K562 treated with DMSO at 1 percent for 4 hours (cell line): Measurements from ENCODE around the gene ABHD11. TPM values are rescaled to one million over a fixed set of nuclear protein-coding genes. Genes with fewer than 3 reads are reported as not detected.

Source experiments
- total RNA-seq: library from RNA; unstranded; fragments of 300-600 nt; gene quantifications from 2 replicates; pipeline ENCODE4 v1.2.3, GENCODE V29; 2022; ENCODE audit not compliant: insufficient read depth

ABHD11 gene, protein sequence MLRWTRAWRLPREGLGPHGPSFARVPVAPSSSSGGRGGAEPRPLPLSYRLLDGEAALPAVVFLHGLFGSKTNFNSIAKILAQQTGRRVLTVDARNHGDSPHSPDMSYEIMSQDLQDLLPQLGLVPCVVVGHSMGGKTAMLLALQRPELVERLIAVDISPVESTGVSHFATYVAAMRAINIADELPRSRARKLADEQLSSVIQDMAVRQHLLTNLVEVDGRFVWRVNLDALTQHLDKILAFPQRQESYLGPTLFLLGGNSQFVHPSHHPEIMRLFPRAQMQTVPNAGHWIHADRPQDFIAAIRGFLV
- 9.8 and 11.2 TPM in 2 replicates for total RNA-seq

DNA sequence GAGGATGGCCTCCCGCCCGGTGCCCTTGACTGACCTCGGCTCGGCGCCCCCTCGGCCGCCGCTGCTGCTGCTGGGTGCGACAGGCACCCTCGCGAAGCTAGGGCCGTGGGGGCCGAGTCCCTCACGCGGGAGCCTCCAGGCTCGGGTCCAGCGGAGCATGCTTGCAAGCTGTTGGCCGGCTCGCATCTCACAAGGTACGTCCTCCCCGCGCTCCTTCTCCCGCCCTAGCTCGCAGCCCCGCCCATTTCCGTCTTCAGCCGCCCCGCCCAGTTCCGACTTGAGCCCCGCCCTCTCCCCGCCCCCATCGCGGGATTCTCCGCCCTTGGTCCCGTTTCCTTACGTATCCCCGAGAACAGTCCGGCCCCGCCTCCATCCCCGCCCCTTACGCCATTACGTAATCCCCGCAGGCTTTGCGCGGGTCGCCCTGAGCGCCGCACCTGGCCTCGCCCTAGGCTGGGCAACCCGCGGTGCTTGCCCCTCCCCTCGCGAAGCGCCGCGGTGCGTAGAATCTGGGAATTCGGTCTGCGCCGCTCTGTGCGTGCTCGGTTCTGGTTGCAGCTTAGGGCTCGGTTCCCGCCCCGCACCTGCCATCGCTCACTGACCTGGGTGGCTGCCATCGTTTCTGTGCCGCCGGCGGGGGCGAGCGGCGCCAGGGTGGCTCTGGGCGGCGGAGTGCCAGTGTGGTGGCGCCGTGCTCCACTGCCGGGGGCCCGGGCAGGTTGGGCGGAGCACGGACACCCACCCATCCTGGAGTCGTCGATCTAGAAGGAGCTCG is at the start of gene ABHD11:
ABHD11 (minus strand) TSS at position 191 of the 775 bp plus-strand sequence; CDS start at position 159, 32 bp downstream.

DNA sequence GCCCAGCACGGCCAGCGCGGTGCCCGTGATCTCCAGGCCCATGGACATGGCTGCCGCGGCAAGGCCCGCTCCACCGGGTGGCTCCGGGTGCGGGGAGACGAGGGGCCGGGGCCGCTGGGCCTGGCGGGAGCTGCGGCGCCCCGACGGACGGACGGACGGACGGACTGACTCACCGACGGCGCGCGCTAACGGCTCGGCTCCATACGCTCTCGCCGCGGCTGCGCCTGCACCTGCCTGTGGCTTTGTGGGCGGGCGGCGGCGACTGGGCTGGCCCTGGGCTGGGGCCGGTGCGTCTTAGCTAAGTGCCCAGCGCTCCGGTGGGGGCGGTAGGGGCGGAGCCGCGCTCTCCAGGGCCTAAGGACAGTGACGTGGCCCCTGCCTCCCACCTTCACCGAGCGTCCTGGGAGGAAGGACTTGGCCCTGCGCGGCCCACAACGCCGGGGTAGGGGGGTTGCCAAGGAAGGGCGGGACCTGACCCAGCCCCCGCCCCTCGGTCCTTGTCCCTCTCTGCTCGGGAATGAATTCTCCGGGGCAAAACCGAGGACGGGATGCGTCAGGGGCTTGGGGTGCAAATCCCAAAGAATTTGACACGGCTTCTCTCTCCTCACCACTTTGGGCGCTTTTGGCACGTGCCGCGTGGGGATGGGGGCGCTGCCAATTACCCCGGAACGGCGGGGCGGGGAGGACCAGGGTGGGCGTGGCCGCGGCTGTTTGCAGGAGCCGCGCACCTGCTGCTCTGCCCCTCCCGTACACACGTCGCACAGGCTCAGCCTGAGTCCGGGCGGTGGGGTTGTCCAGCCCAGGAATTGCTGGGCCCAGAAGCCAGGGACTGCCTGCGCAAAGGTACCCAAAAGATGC is 31.6 kb upstream of the ABHD11 start, which contains the start of gene CLDN3:
CLDN3 (minus strand) TSS at position 269 of the 858 bp plus-strand sequence; CDS start at position 48, 221 bp downstream.

DNA sequence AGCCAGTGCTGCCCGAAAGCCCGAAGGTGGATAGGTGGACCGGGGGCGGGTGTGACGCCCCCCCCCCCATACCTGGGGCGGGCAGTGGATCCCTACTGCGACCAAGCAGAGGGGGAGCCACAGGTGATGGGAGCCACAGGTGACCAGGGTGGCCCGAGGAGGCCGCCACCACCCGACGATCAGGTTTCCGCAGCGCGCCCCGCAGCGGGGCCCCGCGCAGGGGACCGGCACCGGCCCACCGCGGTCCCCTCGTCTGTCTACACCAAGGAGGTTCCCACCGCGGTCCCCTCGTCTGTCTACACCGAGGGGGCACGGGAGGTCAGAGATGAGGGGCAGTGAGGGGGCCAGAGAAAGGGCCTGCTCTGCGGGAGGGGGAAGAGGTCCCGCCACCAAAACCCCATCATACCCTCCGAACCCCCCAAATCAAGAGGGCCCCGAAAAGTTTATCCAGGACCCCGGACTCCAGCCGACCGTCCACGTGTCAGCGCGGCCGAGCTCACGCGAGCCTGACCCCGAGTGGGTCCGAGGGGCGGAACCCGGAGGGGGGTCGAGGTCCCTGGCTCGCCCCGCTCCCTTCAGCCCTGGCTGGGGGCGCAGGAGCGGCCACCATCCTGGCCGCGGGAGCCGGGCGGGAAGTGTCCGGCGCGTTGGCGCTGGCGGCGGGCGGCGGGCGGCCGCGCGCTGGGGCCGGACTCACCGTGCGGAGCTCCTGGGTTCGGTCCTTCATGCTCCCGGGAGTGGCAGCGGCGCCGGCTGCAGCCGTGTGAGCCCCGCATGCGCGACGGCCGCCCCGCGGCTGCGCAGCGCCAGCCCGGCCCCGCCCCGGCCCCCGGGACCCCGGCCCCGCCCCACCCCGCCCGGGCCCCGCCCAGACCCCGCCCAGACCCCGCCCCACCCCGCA is 19.4 kb downstream of the ABHD11 start, which contains the start of gene STX1A:
STX1A (minus strand) TSS at position 765 of the 901 bp plus-strand sequence; CDS start at position 727, 38 bp downstream.

Other genes with a start within 250 kb of the ABHD11 start
- 50.3 and 60.6 TPM in 2 replicates for gene BAZ1B, start 216.5 kb downstream of the ABHD11 start, total RNA-seq
- 81.1 and 99.8 TPM in 2 replicates for gene BCL7B, start 181.1 kb downstream of the ABHD11 start, total RNA-seq
- gene TBL2, start 160.2 kb downstream of the ABHD11 start, total RNA-seq = 46.9 and 59.2 TPM in 2 replicates
- gene MLXIPL, start 114.3 kb downstream of the ABHD11 start, total RNA-seq = 22.6 and 26.8 TPM in 2 replicates
- gene VPS37D, start 71.0 kb downstream of the ABHD11 start, total RNA-seq = 2.1 and 2.3 TPM in 2 replicates
- 2.4 and 3.0 TPM in 2 replicates for gene DNAJC30, start 55.3 kb downstream of the ABHD11 start, total RNA-seq
- gene BUD23, start 55.2 kb downstream of the ABHD11 start, total RNA-seq = 121 and 131 TPM in 2 replicates
- 6.7 and 11.6 TPM in 2 replicates for gene STX1A, start 19.1 kb downstream of the ABHD11 start, total RNA-seq
- gene CLDN3, start 31.5 kb upstream of the ABHD11 start, total RNA-seq = not detected in 2 replicates
- 0.17 TPM in 1 of 2 replicates, not detected in the other for gene CLDN4, start 92.2 kb upstream of the ABHD11 start, total RNA-seq
- not detected in 2 replicates for gene METTL27, start 103.7 kb upstream of the ABHD11 start, total RNA-seq
- gene TMEM270, start 122.4 kb upstream of the ABHD11 start, total RNA-seq = not detected in 2 replicates